Endothelial cell (in vitro differentiated cells): ENCODE data around the gene CERT1. TPM values are rescaled to one million over a fixed set of nuclear protein-coding genes. Genes with fewer than 3 reads are reported as not detected.

Experiments
- DNase-seq: peaks from one replicate; pipeline ENCODE4 v3.0.0; 2021; ENCODE audit warnings: low spot score
- H3K27ac Mint-ChIP-seq: one replicate; pipeline ENCODE4 v1.8.0; 2021; ENCODE audit warnings: mixed read lengths, inconsistent platforms; ENCODE audit not compliant: unreplicated experiment
- H3K27me3 Mint-ChIP-seq: one replicate; pipeline ENCODE4 v1.8.0; 2021; ENCODE audit warnings: mild to moderate bottlenecking, moderate library complexity, mixed read lengths, inconsistent platforms; ENCODE audit not compliant: unreplicated experiment
- H3K36me3 Mint-ChIP-seq: one replicate; pipeline ENCODE4 v1.8.0; 2021; ENCODE audit warnings: mild to moderate bottlenecking, low read depth, mixed read lengths, inconsistent platforms; ENCODE audit not compliant: unreplicated experiment
- H3K4me1 Mint-ChIP-seq: one replicate; pipeline ENCODE4 v1.8.0; 2021; ENCODE audit warnings: mild to moderate bottlenecking, mixed read lengths, inconsistent platforms; ENCODE audit not compliant: unreplicated experiment
- H3K4me3 Mint-ChIP-seq: one replicate; pipeline ENCODE4 v1.8.0; 2021; ENCODE audit warnings: mild to moderate bottlenecking, mixed read lengths, inconsistent platforms; ENCODE audit not compliant: unreplicated experiment
- H3K9me3 Mint-ChIP-seq: one replicate; pipeline ENCODE4 v1.8.0; 2021; ENCODE audit warnings: mixed read lengths, inconsistent platforms; ENCODE audit not compliant: unreplicated experiment
- total RNA-seq: library from RNA; stranded (reverse); fragmentation: NEBNext Ultra II Directional; extraction: Animal tissue kit (Norgen Biotek cat#: 25700); gene quantifications from one replicate; pipeline ENCODE4 v1.2.1, GENCODE V29; 2021; ENCODE audit not compliant: unreplicated experiment
- TF ChIP-seq, protein P1 (sequence below): fragments of 200-600 bp; sonication (generic); IDR thresholded peaks from one replicate; pipeline ENCODE4 v1.5.0; 2021; ENCODE audit warnings: antibody characterized with exemption; ENCODE audit not compliant: unreplicated experiment

Gene CERT1
- total RNA-seq, 1 donor from 2014 or later: 46.8 TPM

DNA sequence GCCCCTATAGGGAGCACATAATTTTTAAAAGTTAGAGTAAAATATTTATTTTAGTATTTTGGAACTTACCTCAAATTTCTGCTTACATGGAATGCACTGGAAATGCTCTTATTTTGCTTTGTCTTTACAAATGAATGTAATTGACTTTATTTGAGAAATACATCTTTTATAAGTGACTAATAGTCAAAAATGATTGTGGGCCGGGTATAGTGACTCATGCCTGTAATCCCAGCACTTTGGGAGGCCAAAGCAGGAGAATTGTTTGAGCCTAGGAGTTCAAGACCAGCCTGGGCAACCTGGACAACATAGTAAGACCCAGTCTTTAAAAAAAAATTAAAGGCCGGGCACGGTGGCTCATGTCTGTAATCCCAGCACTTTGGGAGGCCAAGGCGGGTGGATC, 168.6 kb downstream of the CERT1 start:
- Mint-ChIP-seq H3K4me3 (no peak overlapping the region), H3K4me1 (peaks cover 31% of the 10 kb centered on the region), H3K27ac (no peak overlapping the region), H3K9me3 (no peaks in the 10 kb centered on the region), H3K36me3 (peaks cover 15% of the 10 kb centered on the region), H3K27me3 (no peaks in the 10 kb centered on the region)
- TF ChIP-seq, protein P1, sequence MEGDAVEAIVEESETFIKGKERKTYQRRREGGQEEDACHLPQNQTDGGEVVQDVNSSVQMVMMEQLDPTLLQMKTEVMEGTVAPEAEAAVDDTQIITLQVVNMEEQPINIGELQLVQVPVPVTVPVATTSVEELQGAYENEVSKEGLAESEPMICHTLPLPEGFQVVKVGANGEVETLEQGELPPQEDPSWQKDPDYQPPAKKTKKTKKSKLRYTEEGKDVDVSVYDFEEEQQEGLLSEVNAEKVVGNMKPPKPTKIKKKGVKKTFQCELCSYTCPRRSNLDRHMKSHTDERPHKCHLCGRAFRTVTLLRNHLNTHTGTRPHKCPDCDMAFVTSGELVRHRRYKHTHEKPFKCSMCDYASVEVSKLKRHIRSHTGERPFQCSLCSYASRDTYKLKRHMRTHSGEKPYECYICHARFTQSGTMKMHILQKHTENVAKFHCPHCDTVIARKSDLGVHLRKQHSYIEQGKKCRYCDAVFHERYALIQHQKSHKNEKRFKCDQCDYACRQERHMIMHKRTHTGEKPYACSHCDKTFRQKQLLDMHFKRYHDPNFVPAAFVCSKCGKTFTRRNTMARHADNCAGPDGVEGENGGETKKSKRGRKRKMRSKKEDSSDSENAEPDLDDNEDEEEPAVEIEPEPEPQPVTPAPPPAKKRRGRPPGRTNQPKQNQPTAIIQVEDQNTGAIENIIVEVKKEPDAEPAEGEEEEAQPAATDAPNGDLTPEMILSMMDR: no peak
- no peak for DNase-seq

GRCh38 chr5:75341934-75342333, 169.5 kb downstream of the CERT1 start:
- H3K36me3 Mint-ChIP-seq: peaks cover 10% of the 10 kb centered on the region
- TF ChIP-seq, protein P1: no peak
- no peak overlapping the region for H3K4me3 Mint-ChIP-seq
- peaks cover 35% of the 10 kb centered on the region for H3K4me1 Mint-ChIP-seq
- H3K27ac Mint-ChIP-seq: no peak overlapping the region
- DNase-seq: no peak
- no peaks in the 10 kb centered on the region for H3K9me3 Mint-ChIP-seq
- no peaks in the 10 kb centered on the region for H3K27me3 Mint-ChIP-seq

DNA sequence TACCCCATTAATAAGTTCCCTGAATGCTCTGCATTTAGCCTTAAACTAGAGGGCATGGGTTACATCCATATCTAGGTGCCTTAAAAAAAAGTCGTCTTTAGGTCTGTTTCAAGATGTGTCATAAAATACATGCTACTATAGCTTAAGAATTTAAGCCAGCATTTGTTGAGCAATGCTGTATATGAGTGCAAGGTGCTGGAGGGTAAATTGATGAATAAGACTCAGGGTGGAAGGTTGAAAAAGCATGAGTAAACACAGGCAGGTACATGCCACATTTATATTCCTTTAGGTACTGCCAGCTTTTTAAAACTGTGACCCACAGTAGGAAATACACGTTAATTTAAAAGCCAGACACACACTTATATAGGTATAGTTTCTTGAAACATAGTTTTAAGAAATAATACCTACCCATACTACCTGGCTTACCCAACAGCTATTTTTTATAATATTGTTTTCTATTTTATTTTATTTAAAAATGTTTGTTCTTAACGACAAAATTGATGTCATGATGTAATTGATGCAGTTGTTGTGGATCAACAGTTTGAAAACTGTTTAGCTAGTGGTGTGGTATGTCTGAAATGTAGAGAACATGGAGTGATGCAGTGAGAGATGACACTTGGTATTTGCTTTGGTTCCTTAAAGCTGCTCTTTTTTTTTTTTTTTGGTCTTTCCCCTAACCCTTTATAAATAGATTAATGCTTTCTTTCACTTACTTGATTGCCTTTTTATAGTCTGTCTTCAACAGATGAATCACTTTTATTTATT, 170.5 kb downstream of the CERT1 start:
- TF ChIP-seq, protein P1: no peak
- Mint-ChIP-seq H3K36me3 (peaks cover 5% of the 10 kb centered on the region), H3K4me3 (no peak overlapping the region), H3K27me3 (no peaks in the 10 kb centered on the region), H3K27ac (no peak overlapping the region), H3K4me1 (peaks cover 35% of the 10 kb centered on the region), H3K9me3 (no peaks in the 10 kb centered on the region)
- DNase-seq: no peak

- peaks cover 35% of the 10 kb centered on the region for H3K4me1 Mint-ChIP-seq
- DNase-seq: no peak
- H3K36me3 Mint-ChIP-seq: no peaks in the 10 kb centered on the region
- no peak overlapping the region for H3K27ac Mint-ChIP-seq
- no peaks in the 10 kb centered on the region for H3K27me3 Mint-ChIP-seq
- H3K4me3 Mint-ChIP-seq: no peak overlapping the region
- TF ChIP-seq, protein P1: no peak
- no peaks in the 10 kb centered on the region for H3K9me3 Mint-ChIP-seq
Observed at GRCh38 chr5:75338408-75338807, 173.0 kb downstream of the CERT1 start.

GRCh38 chr5:75337366-75338021, 173.9 kb downstream of the CERT1 start:
- Mint-ChIP-seq H3K36me3 (no peaks in the 10 kb centered on the region), H3K27me3 (no peaks in the 10 kb centered on the region), H3K9me3 (no peaks in the 10 kb centered on the region), H3K4me3 (no peak overlapping the region), H3K27ac (no peak overlapping the region), H3K4me1 (peaks cover 35% of the 10 kb centered on the region)
- peak; percentile 36 for DNase-seq
- TF ChIP-seq, protein P1: no peak
